ENCODE results near the gene ITGA11. TPM values are rescaled to one million over a fixed set of nuclear protein-coding genes. Genes with fewer than 3 reads are reported as not detected.

Gene ITGA11
- total RNA-seq, 1 donor from 2014 or later: 31.4 TPM

DNA sequence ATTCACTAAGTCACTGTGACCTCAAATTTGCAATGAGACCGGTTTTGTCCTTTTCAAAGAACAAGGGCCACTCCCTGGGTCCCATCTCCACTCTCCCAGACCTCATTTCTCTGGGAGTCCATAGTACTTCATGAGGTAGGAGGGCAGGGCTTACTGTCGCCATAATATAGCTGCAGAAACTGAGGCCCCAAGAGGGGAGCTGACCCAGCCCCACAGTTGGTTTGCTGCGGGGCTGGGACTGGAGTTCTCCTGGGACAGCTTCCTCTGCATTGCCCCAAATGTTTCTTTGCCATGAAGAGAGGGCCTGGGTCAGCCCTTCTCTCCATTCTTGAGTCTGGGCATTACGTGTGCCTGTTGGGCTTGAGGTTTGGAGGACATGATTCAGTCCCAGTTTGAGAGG is 60.1 kb downstream of the ITGA11 start:
- no peaks in the 10 kb centered on the region for H3K27me3 ChIP-seq (ENCODE audit: low read depth)
- H3K36me3 ChIP-seq: no peaks in the 10 kb centered on the region
- DNase-seq: no peak
- intact Hi-C loops (cut with micrococcal nuclease): no loop called here
- H3K4me3 ChIP-seq: no peak overlapping the region
- peaks cover 46% of the 10 kb centered on the region for H3K4me1 ChIP-seq
- TF ChIP-seq, protein P1, sequence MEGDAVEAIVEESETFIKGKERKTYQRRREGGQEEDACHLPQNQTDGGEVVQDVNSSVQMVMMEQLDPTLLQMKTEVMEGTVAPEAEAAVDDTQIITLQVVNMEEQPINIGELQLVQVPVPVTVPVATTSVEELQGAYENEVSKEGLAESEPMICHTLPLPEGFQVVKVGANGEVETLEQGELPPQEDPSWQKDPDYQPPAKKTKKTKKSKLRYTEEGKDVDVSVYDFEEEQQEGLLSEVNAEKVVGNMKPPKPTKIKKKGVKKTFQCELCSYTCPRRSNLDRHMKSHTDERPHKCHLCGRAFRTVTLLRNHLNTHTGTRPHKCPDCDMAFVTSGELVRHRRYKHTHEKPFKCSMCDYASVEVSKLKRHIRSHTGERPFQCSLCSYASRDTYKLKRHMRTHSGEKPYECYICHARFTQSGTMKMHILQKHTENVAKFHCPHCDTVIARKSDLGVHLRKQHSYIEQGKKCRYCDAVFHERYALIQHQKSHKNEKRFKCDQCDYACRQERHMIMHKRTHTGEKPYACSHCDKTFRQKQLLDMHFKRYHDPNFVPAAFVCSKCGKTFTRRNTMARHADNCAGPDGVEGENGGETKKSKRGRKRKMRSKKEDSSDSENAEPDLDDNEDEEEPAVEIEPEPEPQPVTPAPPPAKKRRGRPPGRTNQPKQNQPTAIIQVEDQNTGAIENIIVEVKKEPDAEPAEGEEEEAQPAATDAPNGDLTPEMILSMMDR (IDR thresholded peaks at IDR 0.05; ENCODE audit: borderline replicate concordance): no peak
- no peaks in the 10 kb centered on the region for H3K9me3 ChIP-seq (replicated peaks)
- H3K27ac ChIP-seq (replicated peaks): peak overlapping the region; percentile 57

DNA sequence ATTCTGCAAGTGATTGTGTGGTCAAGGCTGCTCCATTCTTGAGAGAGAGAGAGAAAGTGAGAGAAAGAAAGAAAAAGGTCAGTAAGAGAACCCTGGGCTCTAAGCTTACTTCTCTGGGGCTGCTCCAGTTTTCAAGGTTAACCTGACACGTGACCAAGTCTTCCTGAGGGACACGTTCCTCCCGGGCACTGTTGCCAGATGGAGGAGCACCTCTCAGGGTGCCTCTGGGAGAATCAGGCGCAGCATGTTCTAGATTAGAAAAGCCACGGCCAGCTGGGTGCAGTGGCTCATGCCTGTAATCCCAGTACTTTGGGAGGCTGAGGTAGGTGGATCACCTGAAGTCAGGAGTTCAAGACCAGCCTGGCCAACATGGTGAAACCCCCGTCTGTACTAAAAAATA is 60.8 kb downstream of the ITGA11 start:
- H3K27ac ChIP-seq (replicated peaks): peak overlapping the region; percentile 57
- H3K36me3 ChIP-seq: no peaks in the 10 kb centered on the region
- peaks cover 52% of the 10 kb centered on the region for H3K4me1 ChIP-seq
- intact Hi-C loops (cut with micrococcal nuclease): no loop called here
- no peak overlapping the region for H3K4me3 ChIP-seq
- TF ChIP-seq, protein P1 (IDR thresholded peaks at IDR 0.05; ENCODE audit: borderline replicate concordance): no peak
- no peaks in the 10 kb centered on the region for H3K27me3 ChIP-seq (ENCODE audit: low read depth)
- H3K9me3 ChIP-seq (replicated peaks): no peaks in the 10 kb centered on the region
- DNase-seq: no peak

DNA sequence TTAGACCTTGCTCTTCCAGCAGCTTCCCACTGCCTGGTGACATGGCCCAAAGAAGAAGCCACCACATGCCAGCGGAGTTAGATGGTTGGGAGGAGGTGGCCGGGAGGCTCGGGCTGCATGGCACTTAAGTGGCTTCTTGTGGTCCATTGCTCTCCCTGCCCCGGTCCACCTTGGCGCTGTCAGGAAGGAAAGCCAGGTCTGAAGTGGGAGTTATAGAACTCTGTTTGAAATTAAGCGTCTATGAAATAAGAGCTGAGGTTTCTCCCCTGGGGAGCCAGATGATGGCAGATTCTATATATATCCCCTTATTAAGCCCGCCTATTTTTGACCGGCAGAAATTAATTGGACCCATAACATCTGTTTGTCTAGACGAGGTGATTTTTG is 61.2 kb downstream of the ITGA11 start:
- H3K27me3 ChIP-seq (ENCODE audit: low read depth): no peaks in the 10 kb centered on the region
- no peak overlapping the region for H3K4me3 ChIP-seq
- no peaks in the 10 kb centered on the region for H3K9me3 ChIP-seq (replicated peaks)
- no peaks in the 10 kb centered on the region for H3K36me3 ChIP-seq
- intact Hi-C loops (cut with micrococcal nuclease): no loop called here
- H3K4me1 ChIP-seq: peaks cover 56% of the 10 kb centered on the region
- H3K27ac ChIP-seq (replicated peaks): peak overlapping the region; percentile 57
- TF ChIP-seq, protein P1 (IDR thresholded peaks at IDR 0.05; ENCODE audit: borderline replicate concordance): no peak
- DNase-seq: no peak

DNA sequence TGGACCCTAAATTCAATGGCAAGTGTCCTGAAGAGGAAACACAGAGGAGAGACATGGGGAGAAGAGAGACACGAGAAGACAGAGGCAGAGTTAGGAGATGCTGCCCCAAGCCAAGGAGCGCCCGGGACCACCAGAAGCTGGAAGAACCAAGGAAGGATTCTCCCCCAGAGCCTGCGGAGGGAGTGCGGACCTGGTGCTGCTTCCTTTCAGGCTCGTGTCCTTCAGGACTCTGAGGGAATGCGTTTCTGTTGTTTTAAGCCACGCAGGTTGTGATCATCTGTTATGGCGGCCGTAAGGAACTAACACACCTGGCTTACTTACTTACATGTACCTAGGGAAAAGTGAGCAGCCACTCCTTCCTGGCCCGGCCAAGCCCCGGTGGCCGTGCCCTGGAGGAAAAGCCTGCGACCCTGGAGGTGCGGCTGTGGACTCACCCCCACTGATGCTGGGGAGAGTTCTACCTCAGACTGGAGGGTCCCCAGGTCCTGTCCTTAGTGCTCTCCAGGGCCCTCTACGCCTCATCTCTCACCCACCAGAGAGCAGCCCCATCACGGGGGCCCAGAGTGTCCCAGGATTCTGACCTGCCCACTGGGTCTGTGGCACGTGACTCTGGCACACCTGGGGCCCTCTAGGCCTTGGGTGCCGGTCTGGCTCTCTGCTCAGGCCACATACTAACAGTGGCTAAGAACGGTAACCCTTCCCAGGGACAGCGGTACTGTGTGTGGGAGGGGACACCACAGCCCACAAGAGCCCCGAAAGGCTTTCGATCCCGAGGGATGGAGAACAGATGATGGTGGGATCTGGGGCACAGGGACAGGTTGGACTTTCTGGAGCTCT is 61.8 kb downstream of the ITGA11 start:
- Histone ChIP-seq H3K9me3 (replicated peaks) (no peaks in the 10 kb centered on the region), H3K27ac (replicated peaks) (peak overlapping the region; percentile 57), H3K4me1 (peaks cover 63% of the 10 kb centered on the region), H3K27me3 (ENCODE audit: low read depth) (no peaks in the 10 kb centered on the region), H3K36me3 (no peaks in the 10 kb centered on the region), H3K4me3 (no peak overlapping the region)
- intact Hi-C loops (cut with micrococcal nuclease): no loop called here
- TF ChIP-seq, protein P1 (IDR thresholded peaks at IDR 0.05; ENCODE audit: borderline replicate concordance): no peak
- no peak for DNase-seq

DNA sequence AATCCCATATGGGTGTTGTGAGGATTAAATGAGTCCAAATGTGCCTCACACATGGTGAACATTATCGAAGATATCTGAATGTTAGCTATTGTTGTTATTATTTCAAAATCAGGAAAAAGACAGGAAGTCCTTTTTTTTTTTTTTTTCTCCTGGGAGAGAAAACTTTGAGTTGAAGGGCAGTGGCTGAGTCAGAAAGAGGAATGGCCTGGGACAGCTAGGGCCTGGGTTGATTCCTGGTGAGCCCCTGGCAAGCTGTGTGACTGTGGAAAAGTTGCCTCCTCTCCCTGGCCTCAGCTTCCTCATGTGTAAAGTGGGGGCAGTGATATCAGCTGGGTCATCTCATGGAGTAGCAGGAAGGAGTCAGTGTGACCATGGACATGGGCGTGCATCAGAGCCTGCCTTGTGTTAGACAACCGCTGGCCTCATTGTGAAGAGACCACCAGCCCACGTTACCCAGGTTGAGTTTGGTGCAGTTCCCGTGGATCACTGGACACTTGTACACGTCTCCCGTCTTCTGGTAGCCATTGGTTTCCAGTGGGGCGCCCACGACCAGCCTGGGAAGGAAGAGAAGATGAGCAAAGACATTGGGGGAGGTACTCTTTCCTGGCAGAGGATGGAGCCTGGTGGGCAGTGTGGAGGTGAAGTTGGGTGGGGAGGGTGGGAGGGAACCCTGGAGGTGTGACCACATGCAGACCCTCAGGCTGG is 63.1 kb downstream of the ITGA11 start:
- no peak for DNase-seq
- Histone ChIP-seq H3K27me3 (ENCODE audit: low read depth) (no peaks in the 10 kb centered on the region), H3K27ac (replicated peaks) (peak overlapping the region; percentile 91), H3K9me3 (replicated peaks) (no peaks in the 10 kb centered on the region), H3K36me3 (no peaks in the 10 kb centered on the region), H3K4me3 (no peak overlapping the region), H3K4me1 (peaks cover 75% of the 10 kb centered on the region)
- TF ChIP-seq, protein P1 (IDR thresholded peaks at IDR 0.05; ENCODE audit: borderline replicate concordance): no peak
- intact Hi-C loops (cut with micrococcal nuclease): no loop called here

Data from left ventricle myocardium inferior (tissue), 1 donor.